Kidney (tissue), 14 donors: ENCODE data around the gene FLNA. TPM values are rescaled to one million over a fixed set of nuclear protein-coding genes. Genes with fewer than 3 reads are reported as not detected.

Experiments
- DNase-seq, 5 donors: peaks; one replicate each; pipeline ENCODE4 v3.0.0-alpha.2; 2013 to 2020
- FAIRE-seq: peaks from 2 replicates; lab custom pipeline; 2012; peaks lifted over from hg19 to GRCh38; lab: Jason Lieb, UNC
- H3K27ac ChIP-seq, 2 donors: one replicate each; pipeline ENCODE4 v1.7.0; 2013; ENCODE audit warnings: low read depth in 2 of 2, low read length in 2 of 2, inconsistent platforms in 1 of 2
- H3K27me3 ChIP-seq: one replicate; pipeline ENCODE4 v1.7.1; 2013; ENCODE audit warnings: low read length, inconsistent platforms; ENCODE audit not compliant: control insufficient read depth, insufficient read depth
- H3K36me3 ChIP-seq, 3 donors: one replicate each; pipeline versions ENCODE4 v1.7.0 to v1.7.1; 2013; ENCODE audit warnings: low read length in 3 of 3, control low read depth in 1 of 3, inconsistent platforms in 1 of 3; ENCODE audit not compliant: insufficient read depth in 3 of 3, control insufficient read depth in 2 of 3
- H3K4me1 ChIP-seq, 3 donors: one replicate each; pipeline versions ENCODE4 v1.7.0 to v1.7.1; 2013; ENCODE audit warnings: low read length in 3 of 3, inconsistent platforms in 1 of 3, low read depth in 1 of 3; ENCODE audit not compliant: control insufficient read depth in 2 of 3, insufficient read depth in 2 of 3
- H3K4me3 ChIP-seq, 3 donors: one replicate each; pipeline versions ENCODE4 v1.7.0 to v1.8.1; 2013; ENCODE audit warnings: low read length in 3 of 3, control low read depth in 1 of 3, inconsistent platforms in 1 of 3
- H3K9ac ChIP-seq, 3 donors: one replicate each; pipeline versions ENCODE4 v1.7.0 to v1.7.1; 2013; ENCODE audit warnings: low read length in 3 of 3, control low read depth in 1 of 3, inconsistent platforms in 1 of 3
- H3K9me3 ChIP-seq, 3 donors: one replicate each; pipeline versions ENCODE4 v1.7.0 to v1.7.1; 2013; ENCODE audit warnings: low read length in 3 of 3, control low read depth in 1 of 3, inconsistent platforms in 1 of 3; ENCODE audit not compliant: control insufficient read depth in 2 of 3, insufficient read depth in 1 of 3
- intact Hi-C: fragments of 100-400 bp; cut with DNase I; formaldehyde crosslinking; loops from one replicate; pipeline ENCODE4 v1.11.1; 2022
- polyA plus RNA-seq: library from polyadenylated mRNA; stranded (reverse); fragments of 350-450 nt; fragmentation: Illumina TruSeq; extraction: RNeasy Lipid Tissue Mini Kit (QIAGEN cat#74804); gene quantifications from one replicate; pipeline ENCODE4 v1.2.3, GENCODE V29; 2014; ENCODE audit warnings: low read depth, low replicate concordance; ENCODE audit not compliant: insufficient read depth
- total RNA-seq: library from RNA; stranded (reverse); fragmentation: NEBNext Ultra II Directional; extraction: Animal tissue kit (Norgen Biotek cat#: 25700); gene quantifications from one replicate; pipeline ENCODE4 v1.2.1, GENCODE V29; 2021
- TF ChIP-seq, protein P1 (sequence below): IDR thresholded peaks from 3 replicates; pipeline ENCODE4 v1.5.1; 2012; ENCODE audit warnings: mild to moderate bottlenecking, moderate library complexity, borderline replicate concordance; ENCODE audit not compliant: insufficient read depth; ENCODE audit errors: extremely low read depth
- donor health status: control.
- donor health status: control.
- donor health status: control.
- donor health status: control.
- donor health status: control.
- donor health status: DM: yes; HTN: yes; CAD: no.
- donor health status: Normal renal cell carcinoma (clear cell type).

FLNA gene
- total and polyA plus RNA-seq, 2 donors from 2014 or later = 421 to 1,036 TPM

DNA sequence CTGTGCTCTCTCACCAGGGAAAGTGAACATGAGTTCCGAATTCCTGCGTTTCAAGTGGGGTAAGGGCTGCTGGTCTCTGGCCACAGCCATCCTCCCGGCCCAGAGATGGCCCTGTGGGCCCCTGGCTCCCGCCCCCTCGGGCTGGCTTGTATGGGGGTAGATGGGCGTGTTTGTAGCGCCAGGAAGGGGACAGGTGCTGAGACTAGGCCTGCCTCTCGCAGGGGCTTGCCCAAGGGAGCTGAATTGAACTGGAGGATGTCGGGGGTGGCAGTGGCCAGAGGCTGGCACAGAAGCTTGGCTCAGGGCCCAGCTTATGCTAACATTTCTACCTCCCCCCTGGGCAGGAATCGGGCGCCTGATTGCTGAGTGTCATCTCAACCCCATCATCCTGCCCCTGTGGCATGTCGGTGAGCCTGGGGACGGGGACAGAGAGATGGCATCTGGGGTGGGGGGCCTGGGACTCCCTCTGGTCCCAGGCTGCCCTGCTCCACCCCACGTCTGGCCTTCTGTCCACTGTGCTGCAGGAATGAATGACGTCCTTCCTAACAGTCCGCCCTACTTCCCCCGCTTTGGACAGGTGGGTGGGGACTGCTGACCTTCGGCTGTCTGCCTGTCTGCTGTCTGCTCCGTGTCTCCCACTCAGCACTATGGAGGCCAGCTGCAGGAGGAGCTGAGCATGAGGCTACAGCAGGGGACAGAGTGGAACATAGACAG lies 45.4 kb upstream of the FLNA start:
- no peaks in the 10 kb centered on the region for H3K36me3 ChIP-seq
- no peak overlapping the region for H3K9ac ChIP-seq
- H3K27me3 ChIP-seq = no peaks in the 10 kb centered on the region
- intact Hi-C loops = no loop called here
- no peak overlapping the region for H3K27ac ChIP-seq
- H3K9me3 ChIP-seq = no peaks in the 10 kb centered on the region
- no peak overlapping the region for H3K4me3 ChIP-seq
- H3K4me1 ChIP-seq = no peaks in the 10 kb centered on the region
- no peak for FAIRE-seq
- DNase-seq = no peak
- TF ChIP-seq, protein P1, sequence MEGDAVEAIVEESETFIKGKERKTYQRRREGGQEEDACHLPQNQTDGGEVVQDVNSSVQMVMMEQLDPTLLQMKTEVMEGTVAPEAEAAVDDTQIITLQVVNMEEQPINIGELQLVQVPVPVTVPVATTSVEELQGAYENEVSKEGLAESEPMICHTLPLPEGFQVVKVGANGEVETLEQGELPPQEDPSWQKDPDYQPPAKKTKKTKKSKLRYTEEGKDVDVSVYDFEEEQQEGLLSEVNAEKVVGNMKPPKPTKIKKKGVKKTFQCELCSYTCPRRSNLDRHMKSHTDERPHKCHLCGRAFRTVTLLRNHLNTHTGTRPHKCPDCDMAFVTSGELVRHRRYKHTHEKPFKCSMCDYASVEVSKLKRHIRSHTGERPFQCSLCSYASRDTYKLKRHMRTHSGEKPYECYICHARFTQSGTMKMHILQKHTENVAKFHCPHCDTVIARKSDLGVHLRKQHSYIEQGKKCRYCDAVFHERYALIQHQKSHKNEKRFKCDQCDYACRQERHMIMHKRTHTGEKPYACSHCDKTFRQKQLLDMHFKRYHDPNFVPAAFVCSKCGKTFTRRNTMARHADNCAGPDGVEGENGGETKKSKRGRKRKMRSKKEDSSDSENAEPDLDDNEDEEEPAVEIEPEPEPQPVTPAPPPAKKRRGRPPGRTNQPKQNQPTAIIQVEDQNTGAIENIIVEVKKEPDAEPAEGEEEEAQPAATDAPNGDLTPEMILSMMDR = no peak

DNA sequence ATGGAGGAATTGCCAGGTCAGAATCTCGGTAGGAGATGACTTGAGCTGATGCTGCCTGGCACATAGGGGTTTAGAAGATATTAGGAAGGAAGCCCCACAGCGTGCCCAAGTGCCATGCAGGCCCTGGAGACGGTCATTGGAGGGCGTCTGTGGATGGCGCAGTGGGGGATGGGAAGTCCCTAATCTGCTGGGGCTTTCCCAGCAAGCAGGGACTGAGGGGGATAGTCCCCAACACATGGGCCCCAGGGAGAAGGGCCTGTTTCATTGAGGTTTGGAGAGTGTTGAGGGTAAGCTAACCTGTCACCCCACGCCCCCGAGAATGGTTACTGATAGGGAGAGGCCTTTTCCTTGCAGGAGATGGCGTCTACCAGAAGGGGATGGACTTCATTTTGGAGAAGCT lies 44.8 kb upstream of the FLNA start:
- DNase-seq = no peak
- Histone ChIP-seq H3K27ac (no peak overlapping the region), H3K9ac (no peak overlapping the region), H3K4me1 (no peaks in the 10 kb centered on the region), H3K27me3 (no peaks in the 10 kb centered on the region), H3K36me3 (no peaks in the 10 kb centered on the region), H3K9me3 (no peaks in the 10 kb centered on the region), H3K4me3 (no peak overlapping the region)
- TF ChIP-seq, protein P1 = no peak
- intact Hi-C loops = no loop called here
- FAIRE-seq = no peak

DNA sequence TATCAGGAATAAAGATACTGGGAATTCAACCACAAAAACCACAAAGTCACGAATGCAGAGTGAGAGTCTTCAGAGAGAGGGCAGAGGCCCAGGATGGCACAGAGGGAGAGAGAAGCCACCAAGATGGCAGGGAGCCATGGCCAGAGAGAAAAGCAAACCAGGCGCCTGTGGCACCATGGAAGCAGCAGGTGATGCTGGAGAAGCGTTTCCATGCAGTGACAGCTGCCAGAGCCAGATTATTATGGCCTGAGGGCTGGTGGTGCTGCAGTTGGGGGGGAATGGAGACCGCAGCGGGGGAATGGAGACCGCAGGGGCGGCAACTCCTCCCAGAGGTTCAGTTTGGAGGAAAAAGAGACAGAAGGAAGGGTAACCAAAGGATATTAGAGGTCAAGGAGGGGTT lies 42.7 kb upstream of the FLNA start:
- no peak overlapping the region for H3K4me3 ChIP-seq
- no peaks in the 10 kb centered on the region for H3K27me3 ChIP-seq
- TF ChIP-seq, protein P1 = no peak
- no peaks in the 10 kb centered on the region for H3K36me3 ChIP-seq
- intact Hi-C loops = no loop called here
- FAIRE-seq (no peak), DNase-seq (no peak)
- H3K27ac ChIP-seq = no peak overlapping the region
- peaks cover 0 to 6% (median 0%) of the 10 kb centered on the region in 3 donors for H3K4me1 ChIP-seq
- no peaks in the 10 kb centered on the region for H3K9me3 ChIP-seq
- no peak overlapping the region for H3K9ac ChIP-seq
